ENCODE measurements around the gene FOCAD.

GRCh38 chr9:20725675-20726074, 41.6 kb downstream of the FOCAD start:
- TF ChIP-seq CTCF (IDR thresholded peaks at IDR 0.05; ENCODE audit: low read depth, low read length, poor library complexity, severe bottlenecking): no peak
- TF ChIP-seq EZH2phosphoT487 (IDR thresholded peaks at IDR 0.05; ENCODE audit: borderline replicate concordance, low read length): no peak

Measured in DOHH2 (cell line).